Stimulated activated CD4-positive, alpha-beta T cell treated with anti-CD3 and anti-CD28 coated beads, TNF-alpha, amount 100 ng/mL, for 4 hours (primary cell): ENCODE results near the gene PLD1.

Source experiments
- DNase-seq, 3 experiments: peaks; one replicate each; pipeline ENCODE4 v3.0.0-alpha.2; 2020; ENCODE audit warnings: low read depth in 3 of 3

PLD1 gene

GRCh38 chr3:171836855-171837254, 26.6 kb upstream of the PLD1 start:
- DNase-seq, result no peak

GRCh38 chr3:171835613-171836012, 25.3 kb upstream of the PLD1 start:
- DNase-seq, result no peak

- no peak for DNase-seq
These were observed 24.8 kb upstream of the PLD1 start for GRCh38 chr3:171835116-171835515.

GRCh38 chr3:171834461-171834801, 24.1 kb upstream of the PLD1 start:
- DNase-seq, result no peak

GRCh38 chr3:171833789-171834460, 23.6 kb upstream of the PLD1 start:
- DNase-seq, result no peak

GRCh38 chr3:171832989-171833388, 22.7 kb upstream of the PLD1 start:
- DNase-seq, result no peak

- no peak for DNase-seq
These were observed 21.7 kb upstream of the PLD1 start for GRCh38 chr3:171831936-171832335.

- DNase-seq, result no peak
These were observed 20.2 kb upstream of the PLD1 start for GRCh38 chr3:171830518-171830875.

- DNase-seq, result no peak
These were observed 19.7 kb upstream of the PLD1 start for GRCh38 chr3:171829841-171830517.

- DNase-seq, result no peak
These were observed 18.9 kb upstream of the PLD1 start for GRCh38 chr3:171828902-171829770.

GRCh38 chr3:171827836-171828458, 17.7 kb upstream of the PLD1 start:
- DNase-seq, result no peak

GRCh38 chr3:171827385-171827784, 17.1 kb upstream of the PLD1 start:
- DNase-seq, result no peak

GRCh38 chr3:171825222-171825828, 15.0 kb upstream of the PLD1 start:
- no peak for DNase-seq

- no peak for DNase-seq
These were observed 14.5 kb upstream of the PLD1 start for GRCh38 chr3:171824824-171825221.

- DNase-seq, result no peak
These were observed 13.8 kb upstream of the PLD1 start for GRCh38 chr3:171824116-171824515.

- DNase-seq, result no peak
These were observed 12.3 kb upstream of the PLD1 start for GRCh38 chr3:171822431-171823106.

GRCh38 chr3:171821778-171822358, 11.6 kb upstream of the PLD1 start:
- DNase-seq, result no peak

- no peak for DNase-seq
These were observed 10.8 kb upstream of the PLD1 start for GRCh38 chr3:171821044-171821443.

GRCh38 chr3:171817074-171817800, 7.0 kb upstream of the PLD1 start:
- no peak for DNase-seq

- no peak for DNase-seq
These were observed 5.8 kb upstream of the PLD1 start for GRCh38 chr3:171815973-171816595.
